OCI-LY1 (cell line): Measurements from ENCODE around the gene GPR6.

Source experiments
- EZH2 ChIP-seq: fragments of 200-600 bp; sonication (generic), shearing (Covaris generic); IDR thresholded peaks from 2 replicates; pipeline ENCODE4 v1.8.0; 2017; ENCODE audit warnings: borderline replicate concordance, mixed run types, mild to moderate bottlenecking, antibody characterized with exemption, low read length, moderate library complexity, mixed read lengths
- TF ChIP-seq, protein P1 (sequence below): fragments of 200-600 bp; sonication (generic), shearing (Covaris generic); IDR thresholded peaks from 2 replicates; pipeline ENCODE4 v1.5.1; 2017; ENCODE audit warnings: mild to moderate bottlenecking, antibody characterized with exemption, low read length, moderate library complexity, mixed read lengths

DNA sequence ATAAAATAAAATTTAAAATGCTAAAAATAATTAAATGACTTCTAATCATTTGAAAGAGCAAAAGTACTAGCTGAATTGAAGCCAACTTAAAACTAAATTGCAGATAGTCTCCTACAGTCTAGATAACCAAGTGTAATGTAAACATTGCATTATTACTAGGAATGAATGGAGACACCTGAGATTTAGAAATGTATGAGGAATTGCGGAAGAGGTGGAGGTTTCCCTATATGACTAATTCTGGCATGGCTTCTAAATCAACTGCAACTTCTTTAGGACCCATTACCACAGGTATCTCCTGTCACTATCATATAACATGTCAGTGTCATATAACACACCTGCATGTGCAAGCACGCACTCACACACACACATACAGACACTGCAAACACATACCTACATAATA, 13.2 kb upstream of the GPR6 start:
- TF ChIP-seq, protein P1, sequence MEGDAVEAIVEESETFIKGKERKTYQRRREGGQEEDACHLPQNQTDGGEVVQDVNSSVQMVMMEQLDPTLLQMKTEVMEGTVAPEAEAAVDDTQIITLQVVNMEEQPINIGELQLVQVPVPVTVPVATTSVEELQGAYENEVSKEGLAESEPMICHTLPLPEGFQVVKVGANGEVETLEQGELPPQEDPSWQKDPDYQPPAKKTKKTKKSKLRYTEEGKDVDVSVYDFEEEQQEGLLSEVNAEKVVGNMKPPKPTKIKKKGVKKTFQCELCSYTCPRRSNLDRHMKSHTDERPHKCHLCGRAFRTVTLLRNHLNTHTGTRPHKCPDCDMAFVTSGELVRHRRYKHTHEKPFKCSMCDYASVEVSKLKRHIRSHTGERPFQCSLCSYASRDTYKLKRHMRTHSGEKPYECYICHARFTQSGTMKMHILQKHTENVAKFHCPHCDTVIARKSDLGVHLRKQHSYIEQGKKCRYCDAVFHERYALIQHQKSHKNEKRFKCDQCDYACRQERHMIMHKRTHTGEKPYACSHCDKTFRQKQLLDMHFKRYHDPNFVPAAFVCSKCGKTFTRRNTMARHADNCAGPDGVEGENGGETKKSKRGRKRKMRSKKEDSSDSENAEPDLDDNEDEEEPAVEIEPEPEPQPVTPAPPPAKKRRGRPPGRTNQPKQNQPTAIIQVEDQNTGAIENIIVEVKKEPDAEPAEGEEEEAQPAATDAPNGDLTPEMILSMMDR, result no peak
- no peak for TF ChIP-seq EZH2
